Body of pancreas (tissue), 4 donors: Measurements from ENCODE around the gene TMEM232. TPM values are rescaled to one million over a fixed set of nuclear protein-coding genes. Genes with fewer than 3 reads are reported as not detected.

Source experiments
- ATAC-seq: fragments of 150-250 bp; one replicate; pipeline ENCODE4 v1.9.1; 2016
- DNase-seq, 4 donors: peaks; one replicate each; pipeline ENCODE4 v3.0.0-alpha.2; 2019
- H3K27ac ChIP-seq, 4 donors: fragments of 200-600 bp; sonication (generic); 1 replicate in 3 of 4; 2 replicates in 1 of 4; pipeline versions ENCODE4 v1.5.1 to v1.6.1; 2016 to 2019; ENCODE audit warnings: mild to moderate bottlenecking in 1 of 4, mixed read lengths in 1 of 4, moderate library complexity in 1 of 4
- H3K27me3 ChIP-seq, 2 donors: fragments of 200-600 bp; sonication (generic); one replicate each; pipeline ENCODE4 v1.6.0; 2016; ENCODE audit warnings: mild to moderate bottlenecking in 1 of 2
- H3K36me3 ChIP-seq, 2 donors: fragments of 200-600 bp; sonication (generic); replicated peaks in 1 of 2; 2 replicates each; pipeline ENCODE4 v1.5.1; 2016; ENCODE audit warnings: low read depth in 2 of 2; ENCODE audit not compliant: insufficient read depth in 1 of 2
- H3K4me1 ChIP-seq: fragments of 200-600 bp; sonication (generic); one replicate; pipeline ENCODE4 v1.6.0; 2016
- H3K4me3 ChIP-seq, 2 donors: fragments of 200-600 bp; sonication (generic); 1 replicate in 1 of 2; 2 replicates in 1 of 2; pipeline ENCODE4 v1.5.1; 2016 to 2019
- H3K9me3 ChIP-seq, 3 donors: fragments of 200-600 bp; sonication (generic); 1 replicate in 2 of 3; 2 replicates in 1 of 3; pipeline ENCODE4 v1.5.1; 2016
- CTCF ChIP-seq, 7 experiments: fragments of 450-650 bp in 4 of 7; fragments of 200-600 bp in 3 of 7; sonication (generic) in 3 of 7; IDR thresholded peaks; one replicate each; pipeline ENCODE4 v1.5.1; 2016 to 2019; ENCODE audit warnings: antibody characterized with exemption in 7 of 7
- POLR2A ChIP-seq, 3 donors: fragments of 450-650 bp; IDR thresholded peaks; one replicate each; pipeline ENCODE4 v1.6.1; 2016; ENCODE audit warnings: antibody characterized with exemption in 3 of 3, mild to moderate bottlenecking in 2 of 3
- WGBS, 2 donors: methylation state at CpG; one replicate each; pipeline ENCODE4 v1.1.5; 2017; 5-methylcytosine and 5-hydroxymethylcytosine counted together
- intact Hi-C: fragments of 100-400 bp; cut with DNase I; formaldehyde crosslinking; loops from one replicate; pipeline ENCODE4 v1.15.1; 2023
- total RNA-seq, 2 donors: library from RNA; depleted of rRNA; stranded (reverse); fragments of >200 nt; gene quantifications; one replicate each; pipeline ENCODE4 v1.1.0, GENCODE V29; 2016

Gene TMEM232
- total RNA-seq, 2 donors from 2014 or later: 1.3 to 3.1 TPM

GRCh38 chr5:110441035-110441434 lies 285.4 kb downstream of the TMEM232 start:
- H3K4me3 ChIP-seq: no peak overlapping the region
- H3K9me3 ChIP-seq: no peaks in the 10 kb centered on the region
- DNase-seq: no peak
- no peaks in the 10 kb centered on the region for H3K27me3 ChIP-seq
- 16 to 30% methylated on average over 2 of the region's 2 CpGs for WGBS, 2 donors
- no peaks in the 10 kb centered on the region for H3K4me1 ChIP-seq
- H3K36me3 ChIP-seq: no peaks in the 10 kb centered on the region
- intact Hi-C loops: no loop called here
- H3K27ac ChIP-seq: no peak overlapping the region
- ATAC-seq: no peak
- TF ChIP-seq CTCF (IDR thresholded peaks at IDR 0.05): peak in 1 of 7 experiments; percentile 15
- TF ChIP-seq POLR2A (IDR thresholded peaks at IDR 0.05): no peak

GRCh38 chr5:110440058-110440457 lies 286.4 kb downstream of the TMEM232 start:
- no peaks in the 10 kb centered on the region for H3K9me3 ChIP-seq
- H3K27ac ChIP-seq: no peak overlapping the region
- intact Hi-C loops: no loop called here
- no peaks in the 10 kb centered on the region for H3K36me3 ChIP-seq
- H3K27me3 ChIP-seq: no peaks in the 10 kb centered on the region
- TF ChIP-seq POLR2A (IDR thresholded peaks at IDR 0.05) (no peak), CTCF (IDR thresholded peaks at IDR 0.05) (no peak)
- ATAC-seq (no peak), DNase-seq (no peak)
- H3K4me1 ChIP-seq: no peaks in the 10 kb centered on the region
- WGBS, 2 donors: 64 to 81% methylated on average over 2 of the region's 2 CpGs
- H3K4me3 ChIP-seq: no peak overlapping the region

GRCh38 chr5:110439296-110439695 lies 287.2 kb downstream of the TMEM232 start:
- ATAC-seq: no peak
- Histone ChIP-seq H3K4me1 (no peaks in the 10 kb centered on the region), H3K4me3 (no peak overlapping the region), H3K27me3 (no peaks in the 10 kb centered on the region), H3K9me3 (no peaks in the 10 kb centered on the region), H3K36me3 (no peaks in the 10 kb centered on the region), H3K27ac (no peak overlapping the region)
- TF ChIP-seq POLR2A (IDR thresholded peaks at IDR 0.05) (no peak), CTCF (IDR thresholded peaks at IDR 0.05) (no peak)
- intact Hi-C loops: no loop called here
- no peak for DNase-seq
- 60 to 63% methylated on average over 3 of the region's 3 CpGs for WGBS, 2 donors

GRCh38 chr5:110435207-110435606 lies 291.3 kb downstream of the TMEM232 start:
- WGBS, 2 donors: 56 to 70% methylated on average over 2 of the region's 2 CpGs
- H3K4me1 ChIP-seq: no peaks in the 10 kb centered on the region
- H3K36me3 ChIP-seq: no peaks in the 10 kb centered on the region
- no peaks in the 10 kb centered on the region for H3K9me3 ChIP-seq
- no peak overlapping the region for H3K4me3 ChIP-seq
- intact Hi-C loops: no loop called here
- TF ChIP-seq CTCF (IDR thresholded peaks at IDR 0.05) (no peak), POLR2A (IDR thresholded peaks at IDR 0.05) (no peak)
- H3K27ac ChIP-seq: no peak overlapping the region
- no peaks in the 10 kb centered on the region for H3K27me3 ChIP-seq
- ATAC-seq (no peak), DNase-seq (no peak)

- no peaks in the 10 kb centered on the region for H3K27me3 ChIP-seq
- intact Hi-C loops: no loop called here
- no peak overlapping the region for H3K4me3 ChIP-seq
- DNase-seq (no peak), ATAC-seq (no peak)
- H3K36me3 ChIP-seq: no peaks in the 10 kb centered on the region
- H3K27ac ChIP-seq: no peak overlapping the region
- H3K9me3 ChIP-seq: no peaks in the 10 kb centered on the region
- TF ChIP-seq POLR2A (IDR thresholded peaks at IDR 0.05): no peak
- no peak for TF ChIP-seq CTCF (IDR thresholded peaks at IDR 0.05)
- H3K4me1 ChIP-seq: no peaks in the 10 kb centered on the region
Observed at GRCh38 chr5:110431603-110432002, 294.9 kb downstream of the TMEM232 start.
